Measurements from ENCODE around the gene RNF34.
"Not testable (repeated sequence)": the region's sequence is repeated elsewhere in the genome, so short reads cannot be mapped to it uniquely, and the experiment has no call there.

RNF34 gene, protein sequence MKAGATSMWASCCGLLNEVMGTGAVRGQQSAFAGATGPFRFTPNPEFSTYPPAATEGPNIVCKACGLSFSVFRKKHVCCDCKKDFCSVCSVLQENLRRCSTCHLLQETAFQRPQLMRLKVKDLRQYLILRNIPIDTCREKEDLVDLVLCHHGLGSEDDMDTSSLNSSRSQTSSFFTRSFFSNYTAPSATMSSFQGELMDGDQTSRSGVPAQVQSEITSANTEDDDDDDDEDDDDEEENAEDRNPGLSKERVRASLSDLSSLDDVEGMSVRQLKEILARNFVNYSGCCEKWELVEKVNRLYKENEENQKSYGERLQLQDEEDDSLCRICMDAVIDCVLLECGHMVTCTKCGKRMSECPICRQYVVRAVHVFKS

DNA sequence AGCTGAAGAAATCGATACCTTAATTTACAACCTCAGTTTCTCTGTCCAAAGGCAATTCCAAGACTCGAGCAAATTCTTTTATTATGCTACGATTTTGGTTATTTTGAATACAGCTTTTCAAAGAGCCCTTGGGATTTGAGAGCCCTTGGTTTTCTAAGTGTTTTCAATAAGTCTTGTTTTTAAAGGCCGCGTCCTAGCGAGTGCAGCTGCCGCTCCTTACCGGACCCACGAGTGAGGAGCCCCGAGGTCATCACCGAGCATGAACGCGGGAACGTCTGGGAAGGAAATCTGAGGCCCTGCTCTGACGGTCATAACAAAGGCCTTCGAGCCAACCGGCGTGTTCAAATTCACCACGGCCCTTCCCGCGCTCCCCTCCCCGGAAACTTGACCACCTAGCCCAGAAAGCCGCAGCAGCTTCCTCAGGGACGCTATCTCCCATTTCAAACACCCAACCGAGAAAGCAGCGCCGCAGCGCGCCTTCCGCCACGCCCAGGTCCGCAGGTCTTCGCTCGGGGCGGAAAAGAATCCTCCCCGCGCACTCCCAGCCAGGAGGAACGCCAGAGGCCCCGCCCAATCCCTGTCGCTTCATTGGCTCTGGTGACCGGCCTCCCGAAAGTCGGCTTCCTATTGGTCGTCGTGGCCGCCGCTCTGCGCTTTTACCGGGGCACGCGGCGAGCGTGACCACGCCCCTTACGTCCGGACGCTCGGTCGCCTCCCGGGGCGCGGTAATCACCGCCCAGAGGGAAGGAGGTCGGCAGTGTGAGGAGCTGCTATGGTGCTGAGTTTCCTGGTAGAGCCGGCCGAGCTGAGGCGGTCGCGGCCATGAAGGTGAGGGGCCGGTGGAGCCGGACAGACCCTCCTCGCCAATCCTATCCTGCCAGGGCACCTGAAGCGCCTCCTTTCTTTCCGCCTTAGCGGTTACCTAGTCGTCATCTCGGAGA lies at the start of gene RNF34:
Gene RNF34 (plus strand): TSS at position 728 of the 941 bp plus-strand sequence. CDS start 95 bp downstream, at position 823.
- TF ChIP-seq ZNF274 (IDR thresholded peaks at IDR 0.05; ENCODE audit: low read depth, low read length): no peak
- H3K4me3 ChIP-seq (ENCODE audit: low read length): peak within 1 kb of the TSS; percentile 81

DNA sequence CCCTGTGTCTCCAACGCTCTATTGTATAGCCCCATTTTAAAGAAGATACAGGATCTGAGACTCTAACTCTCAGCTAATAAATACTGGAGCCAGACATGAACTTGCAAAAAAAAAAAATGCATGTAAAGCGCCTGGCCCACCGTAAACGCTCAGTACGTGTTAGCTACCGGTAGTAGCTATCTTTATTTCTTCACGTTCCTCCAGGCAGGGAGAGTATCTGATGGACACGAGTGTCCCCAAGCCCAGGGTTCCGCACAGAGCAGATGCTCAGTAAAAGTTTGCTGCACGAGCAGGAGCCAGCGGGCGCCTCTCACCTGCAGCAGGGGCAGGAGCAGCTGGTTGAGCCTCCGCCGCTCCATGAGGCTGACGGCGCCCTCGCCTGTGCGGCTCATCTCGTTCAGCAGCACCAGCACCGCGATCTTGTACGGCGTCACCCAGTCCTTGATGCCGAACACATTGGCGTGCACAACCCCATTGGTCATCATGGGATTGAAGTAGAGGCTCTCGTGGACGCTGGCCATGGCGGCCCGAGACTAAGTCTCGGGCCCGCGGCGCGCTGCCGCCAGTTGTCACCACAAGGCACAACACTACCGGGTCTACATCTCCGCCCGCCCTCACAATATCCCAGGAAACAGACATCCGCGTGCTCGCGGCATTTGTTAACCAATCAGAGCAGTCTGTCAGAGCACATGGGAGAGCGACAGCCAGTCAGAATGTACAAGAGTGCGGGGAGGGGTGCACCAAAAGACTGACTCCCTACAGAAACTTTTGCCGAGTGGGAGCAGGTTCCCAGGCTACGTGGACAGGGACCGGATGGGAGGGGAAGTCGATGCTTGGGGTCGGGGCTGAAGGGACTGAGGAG lies 47.9 kb upstream of the RNF34 start, which contains the start of gene ANAPC5:
Gene ANAPC5 (minus strand): TSS at position 592 of the 862 bp plus-strand sequence. CDS start 71 bp downstream, at position 521.
- H3K4me3 ChIP-seq (ENCODE audit: low read length): peak within 1 kb of the TSS; percentile 92
- TF ChIP-seq ZNF274 (IDR thresholded peaks at IDR 0.05; ENCODE audit: low read depth, low read length): no peak

DNA sequence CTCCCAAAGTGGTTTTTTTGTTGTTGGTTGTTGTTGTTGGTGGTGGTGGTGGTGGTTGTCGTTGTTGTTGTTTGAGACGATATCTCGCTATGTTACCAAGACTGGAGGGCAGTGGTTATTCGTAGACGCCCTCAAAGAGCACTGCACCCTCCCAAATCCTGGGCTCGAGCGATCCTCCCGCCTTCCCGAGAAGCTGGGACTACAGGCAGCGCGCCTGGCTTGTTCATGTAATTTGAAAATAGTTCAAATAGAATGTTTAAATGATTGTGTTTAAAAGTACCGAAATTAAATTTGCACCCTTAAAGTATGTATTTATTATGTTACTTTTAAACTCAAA lies 47.3 kb upstream of the RNF34 start:
- no peak for TF ChIP-seq ZNF274 (IDR thresholded peaks at IDR 0.05; ENCODE audit: low read depth, low read length)
- peak overlapping the region; percentile 92 for H3K4me3 ChIP-seq (ENCODE audit: low read length)

DNA sequence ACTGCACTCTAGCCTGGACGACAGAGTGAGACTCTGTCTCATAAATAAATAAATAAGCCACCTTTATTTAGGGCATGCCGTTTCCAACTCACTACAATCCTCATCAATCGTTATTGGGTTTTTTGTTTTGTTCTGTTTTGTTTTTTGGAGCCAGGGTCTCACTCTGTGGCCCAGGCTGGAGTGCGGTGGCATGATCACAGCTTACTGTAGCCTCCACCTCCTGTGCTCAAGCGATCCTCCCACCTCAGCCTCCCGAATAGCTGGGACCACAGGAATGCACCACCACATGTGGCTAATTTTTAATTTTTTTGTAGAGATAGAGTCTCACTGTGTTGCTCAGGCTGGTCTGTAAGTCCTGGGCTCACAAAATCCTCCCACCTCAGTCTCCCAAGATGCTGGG lies 44.1 kb upstream of the RNF34 start:
- H3K4me3 ChIP-seq (ENCODE audit: low read length): no peak overlapping the region
- no peak for TF ChIP-seq ZNF274 (IDR thresholded peaks at IDR 0.05; ENCODE audit: low read depth, low read length)

- TF ChIP-seq ZNF274 (IDR thresholded peaks at IDR 0.05; ENCODE audit: low read depth, low read length): no peak
- no peak overlapping the region for H3K4me3 ChIP-seq (ENCODE audit: low read length)
These were observed 43.3 kb upstream of the RNF34 start for GRCh38 chr12:121356657-121357056.

- H3K4me3 ChIP-seq (ENCODE audit: low read length): no peak overlapping the region
- no peak for TF ChIP-seq ZNF274 (IDR thresholded peaks at IDR 0.05; ENCODE audit: low read depth, low read length)
These were observed 42.6 kb upstream of the RNF34 start for GRCh38 chr12:121357331-121357730.

DNA sequence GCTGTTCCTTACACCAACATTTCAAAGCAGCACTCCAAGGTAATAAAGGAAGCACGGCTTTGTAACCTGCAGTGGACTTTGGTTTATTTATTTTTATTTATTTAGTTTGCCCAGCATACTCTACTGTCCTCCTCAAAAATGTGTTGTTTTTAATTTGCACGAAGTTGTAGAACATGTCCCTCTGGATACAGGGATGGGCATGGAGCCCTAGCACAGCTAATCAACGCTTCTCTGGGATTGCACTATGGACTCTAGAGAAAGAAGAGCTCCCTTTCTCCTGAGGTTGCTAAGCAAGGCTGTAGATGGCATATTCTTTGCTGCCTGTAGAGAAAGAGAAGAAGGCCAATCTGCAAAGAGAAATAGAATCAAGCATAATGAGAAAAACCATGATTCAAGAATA lies 41.8 kb upstream of the RNF34 start:
- no peak overlapping the region for H3K4me3 ChIP-seq (ENCODE audit: low read length)
- TF ChIP-seq ZNF274 (IDR thresholded peaks at IDR 0.05; ENCODE audit: low read depth, low read length): no peak

GRCh38 chr12:121364683-121365121 lies 35.2 kb upstream of the RNF34 start:
- no peak overlapping the region for H3K4me3 ChIP-seq (ENCODE audit: low read length)
- TF ChIP-seq ZNF274 (IDR thresholded peaks at IDR 0.05; ENCODE audit: low read depth, low read length): no peak

GRCh38 chr12:121365416-121366062 lies 34.4 kb upstream of the RNF34 start:
- H3K4me3 ChIP-seq (ENCODE audit: low read length): no peak overlapping the region
- TF ChIP-seq ZNF274 (IDR thresholded peaks at IDR 0.05; ENCODE audit: low read depth, low read length): no peak

DNA sequence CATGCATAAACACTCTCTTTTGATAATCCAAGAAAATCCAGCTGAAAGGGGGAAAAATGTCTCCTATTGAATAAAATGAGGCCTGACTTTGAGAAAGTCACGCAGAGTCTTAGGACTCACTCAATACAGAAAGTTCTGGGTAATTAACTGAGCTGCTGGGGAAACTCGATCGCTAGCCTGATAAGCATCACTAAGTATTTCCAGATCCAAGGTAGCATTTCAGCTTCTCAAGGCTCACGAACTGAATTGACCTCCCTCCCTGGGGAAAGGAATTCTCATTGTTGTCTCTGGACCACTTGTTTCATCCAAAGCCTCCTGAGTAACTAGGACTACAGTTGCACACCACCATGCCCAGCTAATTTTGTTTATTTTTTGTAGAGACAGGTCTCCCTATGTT lies 33.9 kb upstream of the RNF34 start:
- no peak for TF ChIP-seq ZNF274 (IDR thresholded peaks at IDR 0.05; ENCODE audit: low read depth, low read length)
- H3K4me3 ChIP-seq (ENCODE audit: low read length): no peak overlapping the region

GRCh38 chr12:121371404-121371803 lies 28.5 kb upstream of the RNF34 start:
- no peak for TF ChIP-seq ZNF274 (IDR thresholded peaks at IDR 0.05; ENCODE audit: low read depth, low read length)
- H3K4me3 ChIP-seq (ENCODE audit: low read length): no peak overlapping the region

GRCh38 chr12:121373755-121374154 lies 26.2 kb upstream of the RNF34 start:
- H3K4me3 ChIP-seq (ENCODE audit: low read length): no peak overlapping the region
- TF ChIP-seq ZNF274 (IDR thresholded peaks at IDR 0.05; ENCODE audit: low read depth, low read length): no peak

DNA sequence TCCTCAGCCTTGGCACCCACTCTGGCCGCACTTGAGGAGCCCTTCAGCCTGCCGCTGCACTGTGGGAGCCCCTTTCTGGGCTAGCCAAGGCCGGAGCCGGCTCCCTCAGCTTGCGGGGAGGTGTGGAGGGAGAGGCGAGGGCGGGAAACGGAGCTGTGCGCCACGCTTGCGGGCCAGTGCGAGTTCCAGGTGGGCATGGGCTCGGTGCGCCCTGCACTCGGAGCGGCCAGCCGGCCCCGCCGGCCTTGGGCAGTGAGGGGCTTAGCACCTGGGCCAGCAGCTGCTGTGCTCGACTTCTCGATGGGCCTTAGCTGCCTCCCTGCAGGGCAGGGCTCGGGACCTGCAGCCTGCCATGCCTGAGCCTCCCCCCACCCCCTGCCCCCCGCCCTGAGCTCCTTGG lies 25.6 kb upstream of the RNF34 start:
- not testable (repeated sequence) for H3K4me3 ChIP-seq (ENCODE audit: low read length)

GRCh38 chr12:121374945-121375584 lies 24.9 kb upstream of the RNF34 start:
- not testable (repeated sequence) for H3K4me3 ChIP-seq (ENCODE audit: low read length)
